A549 (cell line): ENCODE measurements around the gene HBZ.
A peak's percentile ranks its signal among the peaks of the same experiment; 100 is the strongest.

Experiments used
- HDAC2 ChIP-seq: fragments of 200-600 bp; sonication (generic); IDR thresholded peaks from 2 replicates; pipeline ENCODE4 v1.6.1; 2016
- POLR2A ChIP-seq: IDR thresholded peaks from 2 replicates; pipeline ENCODE4 v1.6.1; 2012; ENCODE audit warnings: mild to moderate bottlenecking, low read length
- TF ChIP-seq, protein P1 (sequence below): fragments of 150-350 bp; IDR thresholded peaks from 2 replicates; pipeline ENCODE4 v1.6.1; 2014; ENCODE audit warnings: low read depth, mild to moderate bottlenecking, low read length
- TF ChIP-seq, protein P2 (sequence below): fragments of >200 bp; sonication (Bioruptor Twin); formaldehyde crosslinking; IDR thresholded peaks from 3 replicates; pipeline ENCODE4 v1.5.1; 2016
- TF ChIP-seq, protein P3 (sequence below): fragments of 200-600 bp; sonication (generic); IDR thresholded peaks from 2 replicates; pipeline ENCODE4 v1.6.1; 2016; ENCODE audit warnings: antibody characterized with exemption, mild to moderate bottlenecking, moderate library complexity
- TF ChIP-seq, protein P4 (sequence below): fragments of >200 bp; sonication (Bioruptor Twin); formaldehyde crosslinking; IDR thresholded peaks from 3 replicates; pipeline ENCODE4 v1.6.1; 2016

DNA sequence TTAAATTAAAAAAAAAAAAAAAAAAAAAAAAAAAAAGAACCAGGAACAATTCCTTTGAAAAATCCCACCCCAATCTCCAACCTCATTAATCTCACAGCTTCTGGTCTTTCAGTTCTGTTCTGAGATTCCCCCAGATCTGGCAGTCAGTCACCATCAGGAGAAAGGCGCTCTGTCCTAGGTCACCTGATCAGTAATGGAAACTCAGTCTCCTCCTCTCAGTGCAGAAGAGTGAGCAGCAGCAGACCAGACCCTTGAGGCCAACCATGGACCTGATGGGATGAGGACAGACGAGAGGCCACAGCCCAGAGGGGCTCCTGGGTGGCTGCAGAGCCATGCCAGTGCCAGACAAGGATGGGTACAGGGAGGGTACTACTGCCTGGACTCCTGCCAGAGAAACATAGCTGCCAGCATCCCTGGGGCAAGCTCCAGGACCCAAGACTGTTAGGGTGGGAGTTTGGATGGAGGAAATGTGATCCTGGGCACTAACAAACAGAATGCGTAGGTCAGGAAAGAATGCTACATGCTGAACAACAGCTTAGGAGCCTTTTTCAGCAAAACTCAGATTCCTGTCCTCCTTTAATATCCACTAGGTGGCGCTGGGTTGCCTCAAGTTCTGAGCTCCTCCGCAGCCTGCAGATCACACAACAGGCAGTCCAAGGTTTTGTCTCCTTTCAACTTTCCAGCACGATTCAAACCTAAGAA, 45.7 kb upstream of the HBZ start:
- TF ChIP-seq, protein P1, sequence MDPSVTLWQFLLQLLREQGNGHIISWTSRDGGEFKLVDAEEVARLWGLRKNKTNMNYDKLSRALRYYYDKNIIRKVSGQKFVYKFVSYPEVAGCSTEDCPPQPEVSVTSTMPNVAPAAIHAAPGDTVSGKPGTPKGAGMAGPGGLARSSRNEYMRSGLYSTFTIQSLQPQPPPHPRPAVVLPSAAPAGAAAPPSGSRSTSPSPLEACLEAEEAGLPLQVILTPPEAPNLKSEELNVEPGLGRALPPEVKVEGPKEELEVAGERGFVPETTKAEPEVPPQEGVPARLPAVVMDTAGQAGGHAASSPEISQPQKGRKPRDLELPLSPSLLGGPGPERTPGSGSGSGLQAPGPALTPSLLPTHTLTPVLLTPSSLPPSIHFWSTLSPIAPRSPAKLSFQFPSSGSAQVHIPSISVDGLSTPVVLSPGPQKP, result no peak
- TF ChIP-seq, protein P2, sequence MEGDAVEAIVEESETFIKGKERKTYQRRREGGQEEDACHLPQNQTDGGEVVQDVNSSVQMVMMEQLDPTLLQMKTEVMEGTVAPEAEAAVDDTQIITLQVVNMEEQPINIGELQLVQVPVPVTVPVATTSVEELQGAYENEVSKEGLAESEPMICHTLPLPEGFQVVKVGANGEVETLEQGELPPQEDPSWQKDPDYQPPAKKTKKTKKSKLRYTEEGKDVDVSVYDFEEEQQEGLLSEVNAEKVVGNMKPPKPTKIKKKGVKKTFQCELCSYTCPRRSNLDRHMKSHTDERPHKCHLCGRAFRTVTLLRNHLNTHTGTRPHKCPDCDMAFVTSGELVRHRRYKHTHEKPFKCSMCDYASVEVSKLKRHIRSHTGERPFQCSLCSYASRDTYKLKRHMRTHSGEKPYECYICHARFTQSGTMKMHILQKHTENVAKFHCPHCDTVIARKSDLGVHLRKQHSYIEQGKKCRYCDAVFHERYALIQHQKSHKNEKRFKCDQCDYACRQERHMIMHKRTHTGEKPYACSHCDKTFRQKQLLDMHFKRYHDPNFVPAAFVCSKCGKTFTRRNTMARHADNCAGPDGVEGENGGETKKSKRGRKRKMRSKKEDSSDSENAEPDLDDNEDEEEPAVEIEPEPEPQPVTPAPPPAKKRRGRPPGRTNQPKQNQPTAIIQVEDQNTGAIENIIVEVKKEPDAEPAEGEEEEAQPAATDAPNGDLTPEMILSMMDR, result peak; percentile 85
- TF ChIP-seq, protein P3, sequence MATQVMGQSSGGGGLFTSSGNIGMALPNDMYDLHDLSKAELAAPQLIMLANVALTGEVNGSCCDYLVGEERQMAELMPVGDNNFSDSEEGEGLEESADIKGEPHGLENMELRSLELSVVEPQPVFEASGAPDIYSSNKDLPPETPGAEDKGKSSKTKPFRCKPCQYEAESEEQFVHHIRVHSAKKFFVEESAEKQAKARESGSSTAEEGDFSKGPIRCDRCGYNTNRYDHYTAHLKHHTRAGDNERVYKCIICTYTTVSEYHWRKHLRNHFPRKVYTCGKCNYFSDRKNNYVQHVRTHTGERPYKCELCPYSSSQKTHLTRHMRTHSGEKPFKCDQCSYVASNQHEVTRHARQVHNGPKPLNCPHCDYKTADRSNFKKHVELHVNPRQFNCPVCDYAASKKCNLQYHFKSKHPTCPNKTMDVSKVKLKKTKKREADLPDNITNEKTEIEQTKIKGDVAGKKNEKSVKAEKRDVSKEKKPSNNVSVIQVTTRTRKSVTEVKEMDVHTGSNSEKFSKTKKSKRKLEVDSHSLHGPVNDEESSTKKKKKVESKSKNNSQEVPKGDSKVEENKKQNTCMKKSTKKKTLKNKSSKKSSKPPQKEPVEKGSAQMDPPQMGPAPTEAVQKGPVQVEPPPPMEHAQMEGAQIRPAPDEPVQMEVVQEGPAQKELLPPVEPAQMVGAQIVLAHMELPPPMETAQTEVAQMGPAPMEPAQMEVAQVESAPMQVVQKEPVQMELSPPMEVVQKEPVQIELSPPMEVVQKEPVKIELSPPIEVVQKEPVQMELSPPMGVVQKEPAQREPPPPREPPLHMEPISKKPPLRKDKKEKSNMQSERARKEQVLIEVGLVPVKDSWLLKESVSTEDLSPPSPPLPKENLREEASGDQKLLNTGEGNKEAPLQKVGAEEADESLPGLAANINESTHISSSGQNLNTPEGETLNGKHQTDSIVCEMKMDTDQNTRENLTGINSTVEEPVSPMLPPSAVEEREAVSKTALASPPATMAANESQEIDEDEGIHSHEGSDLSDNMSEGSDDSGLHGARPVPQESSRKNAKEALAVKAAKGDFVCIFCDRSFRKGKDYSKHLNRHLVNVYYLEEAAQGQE, result no peak
- TF ChIP-seq HDAC2 (no peak), POLR2A (no peak)
- TF ChIP-seq, protein P4, sequence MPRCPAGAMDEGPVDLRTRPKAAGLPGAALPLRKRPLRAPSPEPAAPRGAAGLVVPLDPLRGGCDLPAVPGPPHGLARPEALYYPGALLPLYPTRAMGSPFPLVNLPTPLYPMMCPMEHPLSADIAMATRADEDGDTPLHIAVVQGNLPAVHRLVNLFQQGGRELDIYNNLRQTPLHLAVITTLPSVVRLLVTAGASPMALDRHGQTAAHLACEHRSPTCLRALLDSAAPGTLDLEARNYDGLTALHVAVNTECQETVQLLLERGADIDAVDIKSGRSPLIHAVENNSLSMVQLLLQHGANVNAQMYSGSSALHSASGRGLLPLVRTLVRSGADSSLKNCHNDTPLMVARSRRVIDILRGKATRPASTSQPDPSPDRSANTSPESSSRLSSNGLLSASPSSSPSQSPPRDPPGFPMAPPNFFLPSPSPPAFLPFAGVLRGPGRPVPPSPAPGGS, result no peak
